MM.1S (cell line): ENCODE data around the gene SEC61A1.

Experiments
- CTCF ChIP-seq: fragments of 300-600 bp; sonication (generic); IDR thresholded peaks from 2 replicates; pipeline ENCODE4 v1.5.1; 2016; ENCODE audit warnings: antibody characterized with exemption, low read length, mixed read lengths
- EZH2 ChIP-seq: fragments of 300-600 bp; sonication (generic); optimal IDR thresholded peaks from 2 replicates; pipeline ENCODE3; 2017; ENCODE audit warnings: low read depth, mild to moderate bottlenecking, antibody characterized with exemption, low read length, mixed read lengths
- EZH2phosphoT487 ChIP-seq: fragments of 300-600 bp; sonication (generic); IDR thresholded peaks from 2 replicates; pipeline ENCODE4 v1.6.1; 2018; ENCODE audit warnings: antibody characterized with exemption, low read length

DNA sequence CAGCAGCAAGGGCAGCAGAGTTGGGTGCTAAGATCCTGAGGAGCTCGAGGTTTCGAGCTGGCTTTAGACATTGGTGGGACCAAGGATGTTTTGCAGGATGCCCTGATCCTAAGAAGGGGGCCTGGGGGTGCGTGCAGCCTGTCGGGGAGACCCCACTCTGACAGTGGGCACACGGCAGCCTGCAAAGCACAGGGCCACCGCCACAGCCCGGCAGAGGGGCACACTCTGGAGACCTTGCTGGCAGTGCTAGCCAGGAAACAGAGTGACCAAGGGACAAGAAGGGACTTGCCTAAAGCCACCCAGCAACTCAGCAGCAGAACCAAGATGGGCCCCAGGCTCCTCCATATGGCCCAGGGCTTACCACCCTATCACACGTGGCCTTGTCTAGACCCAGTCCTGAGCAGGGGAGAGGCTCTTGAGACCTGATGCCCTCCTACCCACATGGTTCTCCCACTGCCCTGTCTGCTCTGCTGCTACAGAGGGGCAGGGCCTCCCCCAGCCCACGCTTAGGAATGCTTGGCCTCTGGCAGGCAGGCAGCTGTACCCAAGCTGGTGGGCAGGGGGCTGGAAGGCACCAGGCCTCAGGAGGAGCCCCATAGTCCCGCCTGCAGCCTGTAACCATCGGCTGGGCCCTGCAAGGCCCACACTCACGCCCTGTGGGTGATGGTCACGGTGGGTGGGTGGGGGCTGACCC lies 18.8 kb downstream of the SEC61A1 start:
- TF ChIP-seq CTCF = no peak
- TF ChIP-seq EZH2 = no peak
- TF ChIP-seq EZH2phosphoT487 = no peak
